ENCODE data around the gene RHCE. TPM values are rescaled to one million over a fixed set of nuclear protein-coding genes. Genes with fewer than 3 reads are reported as not detected.
A peak's percentile ranks its signal among the peaks of the same experiment; 100 is the strongest.

Gene RHCE
- total and polyA plus RNA-seq, 2 of the 8 experiments (the other 6 are each of a cell fraction or from before 2014, with no cell fraction given), result 0.23 to 0.50 TPM

DNA sequence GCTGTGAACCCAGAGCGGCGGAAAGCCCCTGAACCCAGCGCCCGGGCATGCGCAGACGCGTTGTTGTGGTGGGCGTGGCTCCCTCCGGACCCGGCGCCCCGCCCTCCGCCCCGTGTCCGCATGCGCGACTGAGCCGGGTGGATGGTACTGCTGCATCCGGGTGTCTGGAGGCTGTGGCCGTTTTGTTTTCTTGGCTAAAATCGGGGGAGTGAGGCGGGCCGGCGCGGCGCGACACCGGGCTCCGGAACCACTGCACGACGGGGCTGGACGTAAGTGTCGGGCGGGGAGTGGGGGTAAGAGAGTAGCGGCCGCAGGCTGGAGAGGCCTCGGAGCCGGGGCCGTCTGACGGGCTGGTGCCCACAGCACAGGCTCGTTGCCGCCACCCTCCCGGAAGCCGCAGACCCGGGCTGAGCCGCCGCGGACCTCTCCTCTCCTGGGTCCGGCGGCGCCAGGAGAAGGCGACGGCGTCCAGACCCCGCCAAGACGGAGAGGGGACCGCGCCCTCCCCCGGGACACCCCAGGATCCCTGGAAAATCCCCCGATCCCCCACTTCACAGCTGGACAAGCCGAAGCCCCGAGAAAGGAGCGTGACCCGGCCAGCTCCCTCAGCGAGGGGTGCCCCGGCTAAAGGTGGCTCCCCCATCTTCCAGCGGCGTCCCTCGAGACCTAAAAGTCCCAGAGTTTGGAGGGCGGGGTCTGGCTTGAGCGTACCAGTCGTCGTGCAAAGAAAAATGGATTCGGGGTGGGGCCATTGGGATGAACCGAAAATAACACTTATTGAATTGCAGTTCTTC, 82.2 kb downstream of the RHCE start, which contains the start of gene TMEM50A (continued):
- TF ChIP-seq CTCF (IDR thresholded peaks at IDR 0.05; ENCODE audit: control extremely low read depth in 1 of 3, insufficient read depth in 1 of 3, low read depth in 1 of 3, low read length in 3 of 3) (0 out of 4 replicates have a peak, but pooled peaks of 1 of the 3 experiments have one; percentile 0), BACH1 (IDR thresholded peaks at IDR 0.05; ENCODE audit: low read length) (no peak), CBX8 (IDR thresholded peaks at IDR 0.05; ENCODE audit: borderline replicate concordance, low read depth, low read length) (no peak), ATF3 (IDR thresholded peaks at IDR 0.05; ENCODE audit: insufficient read depth, low read depth, low read length) (no peak), CHD1 (IDR thresholded peaks at IDR 0.05; ENCODE audit: low read depth, low read length) (no peak), RBBP5 (IDR thresholded peaks at IDR 0.05; ENCODE audit: borderline replicate concordance, low read depth, low read length) (peak; percentile 68; the same call in 1 of the 2 replicates), SIN3A (conservative IDR thresholded peaks at IDR 0.05 in 1 of 2, IDR thresholded peaks at IDR 0.05 in 1 of 2; ENCODE audit: low read depth in 1 of 2, low read length in 2 of 2) (peak in 1 of 2 experiments; percentile 53; a peak in 1 of 4 replicates), POLR2AphosphoS5 (IDR thresholded peaks at IDR 0.05; ENCODE audit: low read depth, low read length) (peak; percentile 59; the same call in 1 of the 2 replicates)

Measured in H1 (cell line).